ENCODE measurements around the gene CD40LG. TPM values are rescaled to one million over a fixed set of nuclear protein-coding genes. Genes with fewer than 3 reads are reported as not detected.

The CD40LG gene
- total and polyA plus RNA-seq, 5 donors = 0.24 to 0.46 TPM; not detected in 3

DNA sequence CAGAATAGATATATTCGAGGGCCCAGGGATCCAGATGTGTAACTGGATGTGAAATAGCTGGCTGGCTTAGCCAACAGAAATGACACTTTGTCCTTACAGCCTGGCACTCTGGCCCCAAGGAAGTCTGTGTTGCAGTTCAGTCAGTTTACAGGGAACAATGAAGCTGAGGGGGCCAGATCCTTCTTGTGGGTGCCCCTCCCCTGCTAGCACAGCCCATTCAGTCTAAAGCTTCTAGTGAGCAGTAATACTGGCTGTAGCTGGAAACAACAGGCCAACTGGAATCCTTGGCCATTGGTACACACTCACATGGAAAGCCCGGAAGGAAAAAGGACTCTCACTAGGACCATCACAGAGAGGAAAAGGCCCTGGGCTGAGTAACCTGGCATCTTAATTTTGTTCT lies 22.7 kb upstream of the CD40LG start:
- WGBS = 83% methylated on average over 2 of the region's 2 CpGs
- DNase-seq = no peak
- Histone ChIP-seq H3K9me3 (ENCODE audit: control insufficient read depth, low read length) (no peaks in the 10 kb centered on the region), H3K4me1 (ENCODE audit: control insufficient read depth, insufficient read depth, low read length) (no peaks in the 10 kb centered on the region), H3K27ac (ENCODE audit: low read length) (no peak overlapping the region), H3K27me3 (ENCODE audit: control insufficient read depth, insufficient read depth) (no peaks in the 10 kb centered on the region), H3K4me3 (ENCODE audit: low read length) (no peak overlapping the region)
- no peak for ATAC-seq
- intact Hi-C loops (cut with DNase I) = no loop called here

DNA sequence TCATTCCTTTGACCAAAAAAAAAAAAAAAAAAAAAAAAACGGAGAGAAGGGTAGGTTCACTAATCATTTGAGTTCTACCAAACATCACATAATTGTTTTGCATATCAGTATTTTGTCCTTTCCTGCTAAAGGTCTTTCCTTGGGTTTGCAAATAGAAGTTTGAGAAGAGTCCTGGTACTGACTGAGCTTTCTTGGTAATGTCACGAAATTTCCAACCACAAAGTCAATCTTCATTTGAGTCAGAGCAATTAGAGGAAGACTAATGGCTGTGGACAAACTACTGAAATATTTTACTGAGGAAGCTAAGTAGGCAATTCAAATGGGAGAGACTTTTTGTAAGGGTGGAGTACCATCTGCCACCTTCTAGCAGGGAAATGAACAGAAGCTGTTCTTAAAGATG lies 21.7 kb upstream of the CD40LG start:
- no peaks in the 10 kb centered on the region for H3K9me3 ChIP-seq (ENCODE audit: control insufficient read depth, low read length)
- H3K4me3 ChIP-seq (ENCODE audit: low read length) = no peak overlapping the region
- no peak overlapping the region for H3K27ac ChIP-seq (ENCODE audit: low read length)
- ATAC-seq (no peak), DNase-seq (no peak)
- H3K4me1 ChIP-seq (ENCODE audit: control insufficient read depth, insufficient read depth, low read length) = no peaks in the 10 kb centered on the region
- WGBS = 79% methylated on average over 2 of the region's 2 CpGs
- intact Hi-C loops (cut with DNase I) = no loop called here
- H3K27me3 ChIP-seq (ENCODE audit: control insufficient read depth, insufficient read depth) = no peaks in the 10 kb centered on the region

DNA sequence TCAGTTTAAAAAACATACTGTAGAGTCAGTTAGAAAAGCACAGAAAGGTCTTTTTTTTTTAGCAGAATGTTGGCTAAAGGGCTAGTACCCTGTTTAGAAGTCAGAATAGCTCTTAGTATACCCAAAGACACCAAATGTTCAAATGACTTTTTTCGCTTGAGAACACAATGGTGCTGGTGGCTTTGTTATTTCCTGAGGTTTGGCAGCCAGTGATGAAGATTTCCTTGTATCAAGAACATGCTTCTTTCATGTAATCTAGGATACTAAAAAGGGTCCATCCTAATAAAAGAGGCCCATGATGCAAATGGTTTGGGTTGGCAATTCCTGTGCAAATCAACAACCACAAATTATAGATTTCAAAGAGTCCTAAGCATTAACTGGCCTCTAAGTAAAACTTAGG lies 21.1 kb upstream of the CD40LG start:
- DNase-seq = no peak
- no peaks in the 10 kb centered on the region for H3K27me3 ChIP-seq (ENCODE audit: control insufficient read depth, insufficient read depth)
- no peak overlapping the region for H3K4me3 ChIP-seq (ENCODE audit: low read length)
- H3K27ac ChIP-seq (ENCODE audit: low read length) = no peak overlapping the region
- H3K4me1 ChIP-seq (ENCODE audit: control insufficient read depth, insufficient read depth, low read length) = no peaks in the 10 kb centered on the region
- intact Hi-C loops (cut with DNase I) = no loop called here
- H3K9me3 ChIP-seq (ENCODE audit: control insufficient read depth, low read length) = no peaks in the 10 kb centered on the region
- no peak for ATAC-seq
- WGBS = 71% methylated on average over 1 of the region's 1 CpG

DNA sequence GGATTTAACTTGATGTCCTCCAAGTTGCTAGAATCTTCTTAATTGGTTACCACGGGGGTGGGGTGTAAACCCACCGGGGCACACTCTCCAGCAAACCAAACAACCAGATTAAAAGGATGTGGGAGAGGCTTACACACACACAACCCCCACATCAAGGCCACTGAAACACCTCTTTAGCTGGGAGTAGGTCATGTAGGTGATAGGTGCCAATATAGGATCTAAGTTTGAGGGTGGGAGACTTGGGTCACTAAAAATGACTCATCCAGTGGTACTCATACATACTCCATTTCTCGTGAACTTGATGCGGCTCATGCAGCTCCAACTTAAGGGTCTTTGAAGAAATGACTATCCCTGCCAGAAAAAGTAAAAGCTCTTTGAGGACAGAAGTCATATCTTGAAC lies 20.5 kb upstream of the CD40LG start:
- no peaks in the 10 kb centered on the region for H3K27me3 ChIP-seq (ENCODE audit: control insufficient read depth, insufficient read depth)
- no peak for DNase-seq
- no peaks in the 10 kb centered on the region for H3K4me1 ChIP-seq (ENCODE audit: control insufficient read depth, insufficient read depth, low read length)
- no peak overlapping the region for H3K4me3 ChIP-seq (ENCODE audit: low read length)
- no peaks in the 10 kb centered on the region for H3K9me3 ChIP-seq (ENCODE audit: control insufficient read depth, low read length)
- intact Hi-C loops (cut with DNase I) = no loop called here
- 83% methylated on average over 4 of the region's 4 CpGs for WGBS
- no peak overlapping the region for H3K27ac ChIP-seq (ENCODE audit: low read length)
- ATAC-seq = no peak

DNA sequence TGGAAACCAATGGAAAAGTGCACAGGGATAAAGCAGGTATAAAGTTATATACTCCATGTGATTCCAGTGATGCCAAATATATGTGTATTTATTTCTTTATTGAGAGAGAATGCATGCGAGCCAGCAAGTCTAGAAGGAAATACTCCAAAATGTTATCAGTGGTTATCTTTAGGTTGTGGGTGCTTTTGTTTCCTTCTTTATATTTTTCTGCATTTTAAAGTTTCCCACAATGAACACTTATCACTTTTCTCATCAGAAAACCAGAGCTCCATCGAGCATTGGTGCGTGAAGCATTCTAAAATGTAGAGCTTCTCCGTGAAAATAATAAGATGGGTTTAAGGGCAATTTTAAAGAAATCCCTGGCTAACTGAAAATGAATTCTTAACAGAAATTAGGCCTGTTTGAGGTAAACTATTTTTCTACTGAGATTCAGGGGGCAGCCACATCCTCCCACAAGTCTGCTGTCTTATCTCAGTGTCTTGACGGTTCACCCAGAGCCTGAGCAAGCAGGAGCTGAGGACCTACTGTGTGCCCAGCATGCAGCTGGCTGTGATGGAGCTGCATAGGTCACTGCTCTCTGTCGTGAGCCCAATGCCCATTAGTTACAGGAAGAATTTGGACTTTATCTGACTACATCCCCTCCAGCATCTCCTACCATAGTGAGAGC lies 18.7 kb upstream of the CD40LG start:
- H3K4me3 ChIP-seq (ENCODE audit: low read length) = no peak overlapping the region
- H3K27ac ChIP-seq (ENCODE audit: low read length) = no peak overlapping the region
- no peak for ATAC-seq
- intact Hi-C loops (cut with DNase I) = no loop called here
- 48% methylated on average over 6 of the region's 6 CpGs for WGBS
- no peaks in the 10 kb centered on the region for H3K9me3 ChIP-seq (ENCODE audit: control insufficient read depth, low read length)
- no peaks in the 10 kb centered on the region for H3K4me1 ChIP-seq (ENCODE audit: control insufficient read depth, insufficient read depth, low read length)
- H3K27me3 ChIP-seq (ENCODE audit: control insufficient read depth, insufficient read depth) = no peaks in the 10 kb centered on the region
- DNase-seq = no peak

DNA sequence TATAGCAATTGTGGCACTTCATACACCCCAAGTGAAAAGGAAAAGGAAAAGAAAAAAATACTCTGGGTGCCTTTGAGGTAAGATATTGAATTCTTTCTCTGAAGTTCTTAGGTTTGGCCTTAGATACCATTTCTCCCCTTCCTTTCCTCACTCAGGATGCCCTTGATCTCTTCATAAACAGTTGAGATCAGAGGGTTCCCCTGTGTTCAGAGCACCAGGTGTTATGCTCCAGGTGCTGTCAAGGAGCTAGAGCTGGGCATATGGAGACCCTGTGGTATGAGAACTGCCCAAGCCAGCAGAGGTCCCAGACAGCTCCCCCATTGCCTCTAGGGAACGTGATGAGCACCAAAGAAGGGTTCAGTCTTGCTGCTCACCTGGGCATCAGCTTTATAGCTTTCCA lies 17.1 kb upstream of the CD40LG start:
- intact Hi-C loops (cut with DNase I) = no loop called here
- 76% methylated on average over 1 of the region's 1 CpG for WGBS
- Histone ChIP-seq H3K27ac (ENCODE audit: low read length) (no peak overlapping the region), H3K4me1 (ENCODE audit: control insufficient read depth, insufficient read depth, low read length) (no peaks in the 10 kb centered on the region), H3K27me3 (ENCODE audit: control insufficient read depth, insufficient read depth) (no peaks in the 10 kb centered on the region), H3K9me3 (ENCODE audit: control insufficient read depth, low read length) (no peaks in the 10 kb centered on the region), H3K4me3 (ENCODE audit: low read length) (no peak overlapping the region)
- no peak for ATAC-seq
- DNase-seq = no peak

DNA sequence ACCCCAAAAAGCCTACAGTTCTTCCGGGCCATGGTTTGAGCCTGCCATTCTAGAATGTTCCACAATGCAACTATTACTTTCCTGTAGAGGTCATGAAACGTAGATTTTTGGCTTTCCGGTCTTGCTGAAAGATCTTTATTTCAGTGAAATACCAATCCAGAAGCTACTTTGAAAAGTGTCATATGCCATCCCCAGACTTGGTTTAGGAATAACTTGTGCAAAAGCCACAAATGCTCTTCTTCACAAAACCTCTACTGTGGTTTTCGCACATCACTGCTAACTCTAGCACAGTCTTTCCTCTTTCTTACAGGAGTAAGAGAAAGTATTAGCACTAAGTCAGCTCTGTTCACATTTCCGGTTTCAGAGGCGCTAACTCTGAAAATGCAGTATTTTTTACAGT lies 12.7 kb upstream of the CD40LG start:
- Histone ChIP-seq H3K27me3 (ENCODE audit: control insufficient read depth, insufficient read depth) (no peaks in the 10 kb centered on the region), H3K9me3 (ENCODE audit: control insufficient read depth, low read length) (no peaks in the 10 kb centered on the region), H3K27ac (ENCODE audit: low read length) (no peak overlapping the region), H3K4me1 (ENCODE audit: control insufficient read depth, insufficient read depth, low read length) (no peaks in the 10 kb centered on the region), H3K4me3 (ENCODE audit: low read length) (no peak overlapping the region)
- intact Hi-C loops (cut with DNase I) = no loop called here
- ATAC-seq (no peak), DNase-seq (no peak)
- WGBS = 78% methylated on average over 6 of the region's 6 CpGs

DNA sequence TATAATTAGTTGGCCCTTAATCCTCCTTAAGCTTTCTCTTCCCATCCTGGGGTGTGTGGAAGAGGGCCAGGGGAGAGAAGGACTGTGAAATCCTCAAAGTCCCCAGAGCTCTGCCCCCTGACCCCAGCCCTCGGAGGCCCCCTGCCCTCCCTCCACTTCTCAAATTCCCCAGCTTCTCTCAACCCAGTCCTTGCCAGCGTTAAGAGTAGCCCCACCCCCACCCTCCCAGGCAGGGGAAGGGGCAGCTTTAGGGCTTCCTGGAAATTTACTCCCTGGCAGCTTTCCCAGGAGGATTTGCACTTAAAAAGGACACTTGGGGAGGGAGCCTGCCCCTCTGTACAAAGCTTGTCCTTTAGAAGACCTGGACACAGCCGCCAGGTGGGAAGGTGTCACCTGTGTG lies 11.8 kb upstream of the CD40LG start:
- DNase-seq (no peak), ATAC-seq (no peak)
- H3K4me1 ChIP-seq (ENCODE audit: control insufficient read depth, insufficient read depth, low read length) = no peaks in the 10 kb centered on the region
- H3K9me3 ChIP-seq (ENCODE audit: control insufficient read depth, low read length) = no peaks in the 10 kb centered on the region
- no peak overlapping the region for H3K4me3 ChIP-seq (ENCODE audit: low read length)
- H3K27me3 ChIP-seq (ENCODE audit: control insufficient read depth, insufficient read depth) = no peaks in the 10 kb centered on the region
- H3K27ac ChIP-seq (ENCODE audit: low read length) = no peak overlapping the region
- intact Hi-C loops (cut with DNase I) = no loop called here
- WGBS = 24% methylated on average over 3 of the region's 3 CpGs

DNA sequence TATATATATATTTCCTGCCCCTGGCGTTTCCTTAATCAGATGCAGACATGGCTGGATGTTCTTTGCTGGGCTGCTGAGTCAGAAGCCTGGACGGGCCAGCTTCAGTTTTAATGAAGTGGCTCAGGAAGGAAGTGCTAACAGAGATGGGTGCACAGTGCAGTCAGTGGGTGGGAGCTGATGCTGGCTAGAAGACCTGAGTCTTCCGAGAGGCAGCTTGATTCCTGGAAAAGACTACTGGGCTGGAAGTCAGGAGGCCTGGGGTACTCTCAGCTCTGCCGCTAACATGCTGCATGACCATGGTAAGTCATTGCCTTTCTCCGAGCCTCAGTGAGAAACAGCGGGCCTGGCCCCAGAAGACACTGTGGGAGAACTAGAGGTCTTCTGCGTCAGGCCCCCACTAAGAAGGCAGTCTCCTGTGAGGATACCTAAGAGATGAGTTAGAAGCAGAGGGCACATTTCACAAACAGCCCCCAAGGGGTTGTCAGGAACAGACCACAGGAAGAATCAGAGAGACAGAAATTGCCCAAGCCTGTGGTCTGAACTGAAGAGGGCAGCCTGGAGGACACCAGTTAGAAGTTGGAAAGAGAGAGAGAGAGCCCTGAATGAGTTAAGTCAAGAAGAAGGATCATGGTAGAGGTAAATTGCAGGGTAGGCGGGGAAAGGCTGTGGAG lies 8.3 kb upstream of the CD40LG start:
- Histone ChIP-seq H3K9me3 (ENCODE audit: control insufficient read depth, low read length) (no peaks in the 10 kb centered on the region), H3K4me1 (ENCODE audit: control insufficient read depth, insufficient read depth, low read length) (no peaks in the 10 kb centered on the region), H3K27ac (ENCODE audit: low read length) (no peak overlapping the region), H3K27me3 (ENCODE audit: control insufficient read depth, insufficient read depth) (no peaks in the 10 kb centered on the region), H3K4me3 (ENCODE audit: low read length) (no peak overlapping the region)
- 70% methylated on average over 8 of the region's 8 CpGs for WGBS
- ATAC-seq (no peak), DNase-seq (no peak)
- intact Hi-C loops (cut with DNase I) = no loop called here

DNA sequence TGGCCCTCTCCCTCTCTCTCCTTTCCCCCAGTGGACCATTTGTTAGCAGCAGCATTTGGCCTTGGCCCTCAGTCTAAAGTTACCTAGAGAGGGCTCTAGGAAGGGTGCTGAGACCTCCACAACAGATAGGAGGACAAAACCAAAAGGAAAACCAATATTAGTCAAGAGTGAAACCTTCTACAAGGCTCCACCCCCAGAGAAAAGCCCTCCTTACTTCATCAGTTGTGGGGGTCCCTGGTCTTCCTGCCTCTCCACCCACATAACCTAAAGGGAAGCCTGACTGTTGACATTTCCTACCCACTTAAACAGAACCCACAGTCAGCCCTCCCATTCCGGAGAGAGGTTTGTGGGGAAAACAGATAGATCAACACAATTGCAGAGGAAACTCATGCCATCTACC lies 4.7 kb upstream of the CD40LG start:
- no peak overlapping the region for H3K4me3 ChIP-seq (ENCODE audit: low read length)
- no peaks in the 10 kb centered on the region for H3K4me1 ChIP-seq (ENCODE audit: control insufficient read depth, insufficient read depth, low read length)
- no peak overlapping the region for H3K27ac ChIP-seq (ENCODE audit: low read length)
- DNase-seq = no peak
- 65% methylated on average over 1 of the region's 1 CpG for WGBS
- no peaks in the 10 kb centered on the region for H3K27me3 ChIP-seq (ENCODE audit: control insufficient read depth, insufficient read depth)
- ATAC-seq = no peak
- no peaks in the 10 kb centered on the region for H3K9me3 ChIP-seq (ENCODE audit: control insufficient read depth, low read length)
- intact Hi-C loops (cut with DNase I) = no loop called here

DNA sequence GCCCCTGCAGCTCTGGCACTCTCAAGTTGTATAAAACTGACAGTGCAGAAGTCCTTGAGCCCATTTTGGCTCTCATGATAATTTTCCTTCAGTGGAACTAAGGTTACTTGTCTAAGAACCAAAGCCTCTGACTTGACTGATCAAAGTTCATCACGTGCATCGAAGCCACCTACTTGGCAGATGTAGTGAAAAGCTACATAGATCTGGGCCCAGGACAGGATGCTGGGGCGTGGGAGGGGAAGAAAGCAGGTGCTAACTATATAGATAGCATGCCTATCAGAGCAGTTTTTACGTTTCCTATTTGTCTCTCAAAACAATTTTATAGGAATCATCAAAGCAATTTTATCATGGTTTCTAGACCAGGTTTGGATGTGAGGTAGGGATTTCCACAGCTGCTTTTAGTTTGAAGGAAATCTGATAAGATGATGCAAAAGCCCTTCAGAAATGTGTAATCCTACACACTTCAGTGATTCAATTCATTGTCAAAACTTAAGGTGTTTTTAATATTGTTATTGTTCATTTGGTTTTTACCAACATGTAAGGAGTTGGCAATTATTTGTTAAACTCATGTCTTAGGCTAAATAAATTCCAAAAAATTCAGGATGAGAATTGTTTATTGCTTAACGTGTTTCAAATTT lies 1.2 kb upstream of the CD40LG start:
- no peak overlapping the region for H3K4me3 ChIP-seq (ENCODE audit: low read length)
- DNase-seq (no peak), ATAC-seq (no peak)
- no peaks in the 10 kb centered on the region for H3K9me3 ChIP-seq (ENCODE audit: control insufficient read depth, low read length)
- H3K27ac ChIP-seq (ENCODE audit: low read length) = no peak overlapping the region
- H3K4me1 ChIP-seq (ENCODE audit: control insufficient read depth, insufficient read depth, low read length) = no peaks in the 10 kb centered on the region
- intact Hi-C loops (cut with DNase I) = no loop called here
- H3K27me3 ChIP-seq (ENCODE audit: control insufficient read depth, insufficient read depth) = no peaks in the 10 kb centered on the region
- WGBS = 75% methylated on average over 5 of the region's 5 CpGs
